NCI-H2227 (cell line): Measurements from ENCODE around the gene RHOJ.
"Not testable (repeated sequence)": the region's sequence is repeated elsewhere in the genome, so short reads cannot be mapped to it uniquely, and the experiment has no call there.

ENCODE experiments used
- DNase-seq: peaks from one replicate; lab custom pipeline; 2025; ENCODE audit not compliant: unreplicated experiment; lab: John Stamatoyannopoulos, UW

Gene RHOJ

DNA sequence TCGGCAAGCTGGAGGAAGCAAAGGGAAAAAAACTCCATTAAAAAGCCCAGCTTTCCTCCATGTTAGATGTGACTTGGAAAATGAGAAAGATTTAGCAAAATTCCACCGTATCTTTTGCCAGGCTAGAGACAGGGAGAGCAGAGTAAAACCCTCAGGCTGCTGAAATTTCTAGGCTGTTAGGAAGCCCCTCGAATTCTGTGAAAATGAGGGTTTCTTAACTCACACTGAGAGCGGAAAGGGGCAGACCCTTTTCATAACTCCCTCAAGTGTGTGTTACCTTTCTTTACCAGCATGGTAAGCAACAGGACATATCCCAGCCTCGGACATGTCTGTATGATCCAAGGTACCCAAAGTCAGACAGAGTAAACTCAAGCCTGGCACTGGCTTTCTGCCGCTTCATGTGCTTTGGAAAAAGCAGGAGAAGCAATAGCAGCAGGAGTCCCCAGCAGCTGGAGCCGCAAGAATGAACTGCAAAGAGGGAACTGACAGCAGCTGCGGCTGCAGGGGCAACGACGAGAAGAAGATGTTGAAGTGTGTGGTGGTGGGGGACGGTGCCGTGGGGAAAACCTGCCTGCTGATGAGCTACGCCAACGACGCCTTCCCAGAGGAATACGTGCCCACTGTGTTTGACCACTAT, at the start of gene RHOJ:
TSS of gene RHOJ (plus strand) at position 37 of the 637 bp plus-strand sequence. CDS start at position 464, 427 bp downstream.
- peak; percentile 24 for DNase-seq

DNA sequence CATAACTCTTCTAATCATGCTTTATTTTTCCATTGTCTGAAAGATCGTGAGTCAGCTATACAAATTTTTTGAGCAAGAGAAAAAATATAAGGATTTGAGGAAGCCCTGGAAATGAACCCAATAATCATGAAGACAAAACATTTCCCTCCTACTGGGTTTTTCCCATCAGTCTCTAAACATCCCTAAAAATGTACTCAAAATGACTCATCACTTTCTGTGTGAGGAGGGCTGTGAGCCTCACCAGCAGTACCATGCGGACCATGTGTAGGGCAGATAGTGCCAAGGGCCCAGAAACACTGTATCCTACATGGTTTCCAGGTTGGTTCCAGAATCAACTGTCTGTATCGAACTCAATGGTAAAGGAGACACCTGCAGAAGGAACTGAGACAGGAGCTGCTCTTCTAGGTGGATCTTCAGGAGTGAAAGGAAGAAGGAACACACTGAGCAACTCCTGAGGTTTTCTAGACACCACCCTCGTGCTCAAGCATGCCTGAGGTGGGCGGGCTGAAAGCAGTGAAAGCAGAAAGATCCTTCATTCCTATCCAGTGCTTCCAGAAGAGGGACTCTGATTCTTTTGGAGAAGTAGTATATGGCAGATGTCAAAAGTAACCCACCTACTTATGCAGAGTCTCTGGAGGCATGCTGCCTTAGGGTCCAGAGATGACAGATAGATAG, 48.6 kb upstream of the RHOJ start:
- DNase-seq, result no peak

DNA sequence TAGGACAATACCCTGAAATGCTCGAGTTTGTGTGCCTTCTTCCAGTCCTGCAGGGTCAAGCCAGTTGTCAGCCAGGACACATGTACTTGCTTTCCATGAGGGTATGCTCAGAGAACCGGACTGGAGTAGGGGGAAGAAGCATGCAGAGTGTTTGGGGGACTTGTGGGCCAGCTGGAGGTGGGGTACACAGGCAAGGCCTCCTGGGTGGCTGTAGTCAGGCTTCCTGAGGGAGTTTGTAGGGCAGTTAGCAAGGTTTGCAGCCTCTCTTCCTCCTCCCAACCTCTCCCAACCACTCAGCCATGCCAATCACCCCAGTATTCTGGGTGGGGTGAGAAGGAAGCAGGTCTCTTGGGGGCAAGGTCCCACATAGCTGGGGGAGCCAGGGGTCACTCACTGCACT, 47.0 kb upstream of the RHOJ start:
- DNase-seq, result no peak

DNA sequence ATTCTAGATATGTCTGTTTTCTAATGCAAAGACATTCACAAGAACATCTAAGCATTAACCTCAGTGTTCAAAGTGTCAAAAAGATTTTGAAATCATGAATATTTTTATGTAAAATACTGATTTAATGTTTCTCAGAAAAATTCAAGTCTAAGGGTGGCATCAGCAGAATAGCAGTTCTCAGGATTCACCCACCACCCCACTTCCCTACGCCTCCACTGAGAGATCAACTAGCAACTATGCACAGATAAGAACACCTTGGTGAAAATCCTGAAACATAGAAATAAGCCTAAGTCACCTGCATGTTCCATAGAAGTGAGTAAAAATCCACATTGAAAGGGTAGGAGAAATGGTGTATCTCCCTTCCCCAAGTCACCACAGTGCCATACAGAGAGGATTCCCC, 40.9 kb upstream of the RHOJ start:
- no peak for DNase-seq

DNA sequence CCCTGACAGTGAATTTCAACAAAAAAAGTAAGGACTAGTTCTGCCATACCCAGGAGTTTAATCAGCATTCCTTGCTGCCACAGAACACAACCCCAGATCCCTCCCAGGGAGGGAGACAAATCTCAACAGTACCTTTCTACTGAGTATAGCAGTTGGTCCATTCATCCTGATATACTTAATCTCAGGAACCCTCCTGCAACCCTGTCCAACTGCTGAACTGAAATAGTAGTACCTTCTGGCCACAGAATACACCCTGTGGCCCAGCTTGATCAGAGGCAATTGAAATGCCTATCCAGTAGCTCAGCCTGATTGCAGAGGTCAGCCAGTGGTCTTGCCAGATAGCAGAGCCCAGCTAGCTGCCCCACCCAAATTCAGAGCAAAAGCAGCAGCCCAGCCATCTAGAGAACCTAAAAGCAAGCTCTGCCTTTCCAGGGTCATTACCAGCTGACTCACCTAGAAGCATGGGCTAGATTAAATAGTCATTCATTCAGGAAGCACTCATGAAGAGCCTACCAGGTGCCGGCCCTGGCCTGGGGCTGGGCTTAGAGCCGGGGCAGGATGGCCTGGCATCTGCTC, 40.0 kb upstream of the RHOJ start:
- no peak for DNase-seq

DNA sequence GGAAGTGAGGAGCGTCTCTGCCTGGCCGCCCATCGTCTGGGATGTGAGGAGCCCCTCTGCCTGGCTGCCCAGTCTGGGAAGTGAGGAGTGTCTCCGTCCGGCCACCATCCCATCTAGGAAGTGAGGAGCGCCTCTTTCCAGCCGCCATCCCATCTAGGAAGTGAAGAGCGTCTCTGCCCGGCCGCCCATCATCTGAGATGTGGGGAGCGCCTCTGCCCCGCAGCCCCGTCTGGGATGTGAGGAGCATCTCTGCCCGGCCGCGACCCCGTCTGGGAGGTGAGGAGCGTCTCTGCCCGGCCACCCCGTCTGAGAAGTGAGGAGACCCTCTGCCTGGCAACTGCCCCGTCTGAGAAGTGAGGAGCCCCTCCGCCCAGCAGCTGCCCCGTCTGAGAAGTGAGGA, 39.0 kb upstream of the RHOJ start:
- DNase-seq, result not testable (repeated sequence)

DNA sequence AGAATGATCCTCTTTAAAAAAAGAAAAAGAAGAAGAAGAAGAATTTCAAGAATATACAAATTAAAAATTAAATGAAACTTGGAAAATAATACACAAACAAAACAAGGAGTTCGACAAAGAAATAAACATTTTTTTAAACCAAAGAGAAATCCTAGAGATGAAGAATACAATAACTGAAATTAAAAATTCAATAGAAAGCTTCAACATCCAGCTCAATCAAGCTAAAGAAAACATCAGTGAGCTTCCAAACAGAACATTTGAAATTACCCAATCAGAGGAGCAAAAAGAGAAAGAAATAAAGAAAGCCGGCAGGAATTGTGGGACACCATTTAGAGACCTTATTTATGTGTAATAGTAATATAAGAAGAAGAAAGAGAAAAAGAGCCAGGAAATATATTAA, 37.2 kb upstream of the RHOJ start:
- no peak for DNase-seq

DNA sequence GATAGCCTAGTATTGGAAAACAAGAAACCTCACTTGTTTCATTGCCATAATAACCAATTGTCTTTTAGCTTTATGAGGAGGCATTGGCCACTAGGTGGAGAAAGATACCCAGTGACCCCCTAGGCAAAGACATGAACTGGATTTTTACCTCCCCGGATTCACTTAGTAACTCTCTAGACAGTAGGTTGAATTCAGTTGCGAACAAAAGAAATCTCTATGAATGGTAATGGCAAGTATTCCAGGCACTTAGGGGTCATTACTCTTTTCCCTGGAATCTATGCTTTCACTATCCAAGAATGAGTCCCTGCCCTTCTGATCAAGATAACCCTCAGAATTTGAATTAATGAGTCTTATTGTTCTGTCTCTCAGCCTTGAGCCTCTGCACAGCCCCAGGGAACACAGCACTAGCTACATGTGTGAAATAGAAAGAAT, 29.5 kb upstream of the RHOJ start:
- DNase-seq, result peak; percentile 59

DNA sequence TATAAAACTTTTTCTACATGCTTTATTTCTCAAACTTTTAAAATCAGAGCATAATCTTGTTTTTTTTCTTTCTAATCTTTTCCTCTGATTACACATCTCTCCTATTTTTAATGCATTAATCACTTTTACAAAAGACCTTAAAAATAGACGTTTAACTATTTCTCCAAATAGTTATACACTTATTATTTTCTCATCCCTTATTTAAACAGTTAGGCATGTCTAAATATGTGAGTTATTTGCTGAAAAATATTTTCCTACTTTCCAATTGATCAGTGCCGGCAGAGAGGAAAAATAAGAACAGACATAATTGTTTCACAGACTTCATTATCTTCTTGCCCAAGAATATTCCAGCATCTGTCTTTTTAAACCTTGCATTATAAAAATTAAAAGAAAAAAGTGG, 28.7 kb upstream of the RHOJ start:
- DNase-seq, result no peak

DNA sequence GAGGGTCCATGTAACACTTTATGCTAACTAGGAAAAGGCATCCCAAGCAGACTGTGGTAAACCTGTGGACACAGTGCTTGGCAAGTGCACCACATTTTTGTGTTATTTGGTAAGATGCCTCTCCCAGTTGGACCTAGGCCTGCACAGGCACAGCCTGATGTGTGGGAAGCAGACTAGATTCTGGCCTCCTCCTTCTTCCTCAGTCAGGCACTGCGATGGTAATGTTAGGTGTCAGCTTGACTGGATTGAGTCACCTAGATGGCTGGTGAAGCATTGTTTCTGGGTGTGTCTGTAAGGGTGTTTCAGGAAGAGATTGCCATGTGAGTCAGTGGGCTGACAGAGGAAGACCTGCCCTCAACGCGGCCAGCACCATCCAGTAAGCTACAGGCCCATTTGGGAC, 25.3 kb upstream of the RHOJ start:
- DNase-seq, result no peak

DNA sequence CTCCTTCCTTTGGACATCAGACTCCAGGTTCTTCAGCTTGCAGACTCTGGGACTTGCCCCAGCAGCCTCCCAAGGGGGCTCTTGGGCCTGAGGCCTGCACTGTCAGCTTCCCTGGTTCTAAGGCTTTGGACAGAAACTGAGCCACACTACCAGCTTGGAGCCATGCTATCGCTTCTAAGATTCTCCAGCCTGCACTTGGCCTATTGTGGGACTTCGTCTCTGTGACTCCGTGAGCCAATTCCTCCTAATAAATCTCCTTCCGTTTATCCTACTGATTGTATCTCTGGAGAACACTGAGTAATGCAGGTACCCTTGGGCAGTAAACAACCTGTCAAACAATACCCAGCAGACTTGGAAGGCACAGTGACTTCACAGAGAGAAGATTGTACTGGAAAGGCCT, 24.9 kb upstream of the RHOJ start:
- DNase-seq, result no peak

DNA sequence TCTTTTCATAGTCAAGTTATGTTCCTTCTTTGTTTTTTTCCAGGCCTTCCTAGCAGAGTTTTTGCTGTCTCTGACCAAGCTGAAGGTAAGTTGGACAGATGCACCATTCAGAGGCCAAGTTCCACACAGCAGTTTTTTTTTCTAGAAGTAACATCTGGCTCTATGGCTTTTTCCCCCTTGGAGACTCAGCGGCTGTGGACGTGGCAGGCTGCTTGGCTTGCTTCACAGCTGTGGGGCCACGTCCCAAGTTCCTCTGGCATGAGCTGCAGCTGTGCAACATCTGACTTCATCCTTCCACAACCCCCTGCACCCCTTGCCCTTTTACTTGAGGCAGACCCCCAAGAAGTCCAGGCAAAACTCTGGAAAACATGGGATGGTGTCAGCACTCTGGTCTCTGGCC, 24.2 kb upstream of the RHOJ start:
- DNase-seq, result no peak

DNA sequence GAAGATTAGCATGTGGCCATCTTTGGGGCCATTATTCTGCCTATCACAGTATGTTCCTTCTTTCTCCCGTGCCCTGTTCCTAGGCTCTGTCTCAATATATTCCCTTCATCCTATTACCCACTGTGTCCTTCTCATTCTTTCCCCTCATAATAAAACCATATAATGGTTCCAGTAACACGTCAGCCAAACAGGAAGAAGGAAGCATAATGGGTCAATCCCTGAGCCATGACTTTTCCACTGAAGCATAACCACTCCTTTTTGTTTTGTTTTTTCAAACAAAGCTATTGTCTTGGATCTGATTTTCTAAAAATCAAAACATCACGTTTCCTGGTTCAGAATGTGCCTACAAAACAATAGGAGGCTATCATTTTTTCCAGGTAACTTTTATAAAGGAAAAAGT, 21.3 kb upstream of the RHOJ start:
- no peak for DNase-seq

DNA sequence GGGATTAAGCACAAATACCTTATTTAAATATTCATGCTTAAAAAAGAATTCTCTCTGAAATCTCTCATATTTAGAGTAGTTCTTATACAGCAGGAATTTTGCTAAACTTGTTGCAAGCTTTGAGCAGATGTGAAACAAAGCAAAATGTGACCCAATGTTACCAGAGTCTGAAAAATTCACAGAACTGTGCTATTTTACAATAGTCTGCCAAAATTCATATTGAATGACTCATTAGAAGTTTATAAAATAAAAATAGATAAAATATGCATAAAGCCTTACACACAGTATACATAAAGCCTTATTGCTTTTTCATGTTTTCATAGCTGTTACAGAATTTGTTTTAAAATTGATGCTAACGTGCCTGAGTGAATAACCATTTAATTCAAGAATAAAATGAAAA, 17.8 kb upstream of the RHOJ start:
- no peak for DNase-seq

DNA sequence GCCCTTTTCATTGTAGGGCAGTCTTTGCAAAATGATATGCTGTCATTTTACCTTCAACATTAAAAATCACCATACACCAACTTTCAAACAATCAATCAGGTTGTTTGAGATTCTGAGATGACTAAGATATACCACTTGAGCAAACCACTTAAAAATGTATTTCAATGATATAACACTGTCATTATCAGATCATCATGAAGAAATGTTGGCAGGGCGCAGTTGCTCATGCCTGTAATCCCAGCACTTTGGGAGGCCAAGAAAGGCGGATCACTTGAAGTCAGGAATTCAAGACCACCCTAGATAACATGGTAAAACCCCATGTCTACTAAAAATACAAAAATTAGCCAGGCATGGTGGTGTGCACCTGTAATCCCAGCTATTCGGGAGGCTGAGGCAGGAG, 13.0 kb upstream of the RHOJ start:
- no peak for DNase-seq

DNA sequence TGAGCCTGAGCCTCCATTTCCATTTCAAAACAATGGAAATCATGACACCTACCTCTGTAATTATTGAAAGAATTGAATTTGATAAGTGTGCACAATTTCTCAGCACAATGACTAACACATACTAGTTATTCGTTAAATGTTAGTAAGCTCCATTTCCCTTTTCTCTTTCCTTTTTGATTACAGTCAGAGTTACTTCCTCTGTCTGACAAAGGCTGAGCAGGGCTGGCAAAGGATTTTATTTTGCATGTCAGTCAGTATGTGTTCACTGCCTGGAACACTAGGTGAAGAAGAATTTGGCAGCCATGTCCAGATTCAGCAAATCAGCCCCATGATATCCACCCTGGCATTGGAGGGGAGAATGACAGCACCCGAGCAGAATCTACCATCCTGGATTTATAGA, 12.2 kb upstream of the RHOJ start:
- DNase-seq, result no peak

DNA sequence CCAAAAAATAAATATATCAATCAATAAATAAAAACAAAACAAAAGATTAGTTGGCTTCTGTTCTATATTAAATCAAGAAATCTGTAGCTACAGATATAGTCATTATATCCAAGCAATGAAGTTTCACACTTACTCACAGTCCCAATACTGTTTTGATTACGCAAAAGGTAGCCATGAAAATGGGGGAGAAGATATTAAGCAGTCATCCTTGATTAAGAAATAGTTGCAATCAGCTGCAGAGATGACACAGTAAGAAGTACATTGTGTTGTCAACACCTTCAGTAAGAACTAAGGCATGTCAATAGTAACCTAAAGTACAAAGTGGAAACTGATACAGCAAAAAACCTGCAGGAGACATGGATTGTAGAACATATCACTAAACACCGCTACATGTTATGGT, 11.0 kb upstream of the RHOJ start:
- DNase-seq, result no peak

DNA sequence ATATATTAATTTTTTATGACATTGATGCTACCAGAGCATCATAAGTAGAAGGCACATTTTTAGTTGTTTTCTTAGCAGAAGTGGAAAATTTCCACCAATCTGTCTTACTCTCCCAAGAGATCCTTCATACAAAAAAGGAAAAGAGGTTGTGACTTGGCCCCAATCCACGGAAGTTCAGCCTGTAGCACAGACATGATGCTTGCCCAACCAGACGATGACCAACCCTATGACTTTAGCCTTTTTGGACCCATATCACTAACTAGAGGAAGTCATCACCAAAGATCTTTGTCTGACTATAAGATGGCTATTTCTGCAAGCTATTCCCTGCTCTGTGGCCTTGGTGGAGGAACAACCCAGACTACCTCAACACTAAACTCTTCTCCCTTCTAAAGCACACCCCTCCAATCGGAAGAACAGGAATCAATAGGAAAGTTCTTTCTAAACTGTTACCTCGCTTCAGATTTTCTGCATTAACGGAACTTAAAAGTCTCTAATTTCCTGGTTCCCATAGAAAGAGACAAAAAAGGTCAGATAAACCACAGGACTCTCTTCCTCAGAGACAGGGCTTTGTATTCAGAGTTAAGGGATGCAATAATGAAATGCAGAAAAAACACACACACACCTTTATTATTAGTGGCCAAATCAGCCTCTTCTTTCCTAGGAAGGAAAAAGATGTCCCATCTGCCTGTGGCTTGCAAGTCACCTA, 4.1 kb upstream of the RHOJ start:
- DNase-seq, result no peak

DNA sequence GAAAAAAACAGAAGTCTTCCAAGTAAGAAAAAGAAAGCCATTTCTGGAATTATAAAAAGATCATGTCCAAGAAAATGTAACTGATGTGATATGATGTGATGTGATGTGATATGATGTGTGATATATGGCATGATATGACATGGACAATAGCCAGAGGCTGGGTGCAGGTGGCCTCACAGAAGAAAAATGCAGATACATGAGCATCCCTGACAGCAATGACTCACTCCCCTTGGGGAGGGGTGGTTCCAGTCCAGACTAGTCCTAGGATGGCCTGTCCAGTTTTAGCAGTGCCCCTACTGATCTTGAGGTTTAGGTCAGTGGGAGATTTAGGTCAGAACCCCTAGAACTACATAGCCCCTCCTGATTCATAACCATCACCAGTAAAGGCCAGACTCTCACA, 3.5 kb upstream of the RHOJ start:
- DNase-seq, result no peak

DNA sequence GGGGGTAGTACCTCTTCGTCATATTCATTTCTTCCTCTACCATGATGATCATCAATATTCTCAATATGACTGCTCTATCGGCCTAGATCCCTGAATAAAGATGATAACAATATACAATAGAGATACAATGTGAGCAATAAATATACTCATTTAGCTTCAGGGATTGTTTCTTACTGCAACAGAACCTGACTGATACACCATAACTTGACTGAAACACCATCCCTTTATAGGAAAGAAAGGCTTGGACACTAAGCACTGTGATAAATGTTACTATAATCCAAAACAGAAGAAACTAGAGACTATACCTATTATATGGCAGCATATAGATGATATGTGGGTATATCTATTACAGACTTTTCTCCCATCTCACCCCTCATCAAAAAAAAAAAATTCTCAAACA, 1.2 kb upstream of the RHOJ start:
- no peak for DNase-seq

DNA sequence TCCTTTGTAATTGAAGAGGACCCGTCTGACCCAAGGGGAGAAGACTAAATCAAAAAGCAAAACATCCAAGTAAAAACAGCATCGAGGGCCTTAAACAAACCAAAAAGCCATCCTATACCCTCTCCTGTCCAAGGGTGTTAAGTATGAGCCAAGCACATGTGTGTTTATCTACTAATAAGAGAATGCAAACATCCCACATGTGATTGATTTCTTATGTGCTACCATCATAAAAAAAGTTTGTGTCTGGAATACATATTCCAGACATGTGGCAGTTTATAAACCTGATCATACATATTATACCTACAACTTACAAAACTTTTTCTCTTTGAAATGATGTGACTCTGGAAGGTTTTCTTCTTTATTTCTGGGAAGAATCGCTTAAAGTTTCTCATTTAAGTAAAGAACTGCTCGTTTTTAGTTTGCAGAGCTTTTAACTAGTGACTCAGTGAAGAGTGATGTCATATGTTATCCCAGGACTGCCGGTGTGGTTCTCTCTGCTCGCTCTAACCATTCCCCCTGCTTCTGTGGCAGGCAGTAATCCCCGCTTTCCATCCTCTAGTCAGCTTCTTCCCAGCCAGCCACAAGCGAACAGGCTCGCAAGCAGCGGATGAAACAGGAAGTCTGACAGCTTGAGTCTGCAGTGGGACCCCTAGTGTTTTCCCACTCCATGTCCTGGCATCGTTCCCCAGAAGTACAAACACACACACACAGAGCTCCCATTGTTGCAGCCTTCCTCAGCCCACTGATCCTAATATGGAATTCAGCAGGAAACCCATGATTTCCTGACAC, 431 bp upstream of the RHOJ start:
- peak; percentile 61 for DNase-seq
